Esophagus muscularis mucosa (tissue), 4 donors: Measurements from ENCODE around the gene LENG8. TPM values are rescaled to one million over a fixed set of nuclear protein-coding genes. Genes with fewer than 3 reads are reported as not detected.

Experiments used
- DNase-seq: peaks from one replicate; pipeline ENCODE4 v3.0.0-alpha.2; 2017; ENCODE audit errors: extremely low spot score
- H3K27ac ChIP-seq, 4 donors: fragments of 200-600 bp; sonication (generic); replicated peaks in 1 of 4; 1 replicate in 3 of 4; 2 replicates in 1 of 4; pipeline ENCODE4 v1.5.1; 2016 to 2019; ENCODE audit warnings: mild to moderate bottlenecking in 1 of 4
- H3K27me3 ChIP-seq, 4 donors: fragments of 200-600 bp; sonication (generic); one replicate each; pipeline versions ENCODE4 v1.5.1 to v1.6.0; 2016 to 2019
- H3K36me3 ChIP-seq, 4 donors: fragments of 200-600 bp; sonication (generic); one replicate each; pipeline ENCODE4 v1.5.1; 2016 to 2019
- H3K4me1 ChIP-seq, 4 donors: fragments of 200-600 bp; sonication (generic); one replicate each; pipeline ENCODE4 v1.5.1; 2016 to 2019
- H3K4me3 ChIP-seq, 4 donors: fragments of 200-600 bp; sonication (generic); 1 replicate in 2 of 4; 2 replicates in 2 of 4; pipeline ENCODE4 v1.5.1; 2016 to 2019; ENCODE audit warnings: mild to moderate bottlenecking in 4 of 4, moderate library complexity in 1 of 4
- H3K9me3 ChIP-seq, 4 donors: fragments of 200-600 bp; sonication (generic); 1 replicate in 3 of 4; 2 replicates in 1 of 4; pipeline ENCODE4 v1.5.1; 2016 to 2019
- CTCF ChIP-seq, 3 experiments: fragments of 200-600 bp in 2 of 3; fragments of 450-650 bp in 1 of 3; sonication (generic) in 2 of 3; IDR thresholded peaks; one replicate each; pipeline ENCODE4 v1.5.1; 2017 to 2019; ENCODE audit warnings: antibody characterized with exemption in 3 of 3, mild to moderate bottlenecking in 2 of 3, moderate library complexity in 1 of 3
- EP300 ChIP-seq: sonication (generic); formaldehyde crosslinking; IDR thresholded peaks from one replicate; pipeline ENCODE4 v1.6.1; 2017; ENCODE audit warnings: antibody characterized with exemption
- POLR2A ChIP-seq: fragments of 450-650 bp; IDR thresholded peaks from one replicate; pipeline ENCODE4 v1.6.1; 2017; ENCODE audit warnings: antibody characterized with exemption, moderate library complexity, mild to moderate bottlenecking, low read depth
- POLR2AphosphoS5 ChIP-seq, 2 donors: sonication (generic); formaldehyde crosslinking; IDR thresholded peaks; one replicate each; pipeline ENCODE4 v1.6.1; 2017; ENCODE audit warnings: antibody characterized with exemption in 2 of 2
- WGBS: methylation state at CpG from one replicate; pipeline ENCODE4 v1.1.5; 2018; 5-methylcytosine and 5-hydroxymethylcytosine counted together
- intact Hi-C: fragments of 100-400 bp; cut with DNase I; formaldehyde crosslinking; loops from one replicate; pipeline ENCODE4 v1.15.1; 2023
- total RNA-seq, 4 donors: library from RNA; depleted of rRNA; stranded (reverse); fragments of >200 nt; gene quantifications; one replicate each; pipeline versions ENCODE4 v1.1.0 to v1.2.1, GENCODE V29; 2016

LENG8 gene
- total RNA-seq, 4 donors from 2014 or later = 42.9 to 115 (median 72.2) TPM

GRCh38 chr19:54429176-54429495 lies 19.9 kb upstream of the LENG8 start:
- no peak for DNase-seq
- Histone ChIP-seq H3K27ac (no peak overlapping the region), H3K9me3 (no peaks in the 10 kb centered on the region), H3K4me3 (no peak overlapping the region), H3K27me3 (peaks cover 0 to 84% (median 32%) of the 10 kb centered on the region in 4 donors), H3K36me3 (no peaks in the 10 kb centered on the region), H3K4me1 (peaks cover 18 to 24% (median 21%) of the 10 kb centered on the region in 4 donors)
- 58% methylated on average over 8 of the region's 8 CpGs for WGBS
- TF ChIP-seq CTCF (IDR thresholded peaks at IDR 0.05) = no peak
- no peak for TF ChIP-seq EP300
- no peak for TF ChIP-seq POLR2A
- TF ChIP-seq POLR2AphosphoS5 (IDR thresholded peaks at IDR 0.05) = no peak
- intact Hi-C loops = no loop called here

GRCh38 chr19:54429545-54430227 lies 19.3 kb upstream of the LENG8 start:
- Histone ChIP-seq H3K4me1 (peaks cover 21 to 29% (median 26%) of the 10 kb centered on the region in 4 donors), H3K9me3 (no peaks in the 10 kb centered on the region), H3K4me3 (no peak overlapping the region), H3K27ac (no peak overlapping the region), H3K27me3 (peaks cover 0 to 79% (median 32%) of the 10 kb centered on the region in 4 donors), H3K36me3 (no peaks in the 10 kb centered on the region)
- intact Hi-C loops = no loop called here
- TF ChIP-seq POLR2AphosphoS5 (IDR thresholded peaks at IDR 0.05) (no peak), POLR2A (no peak), CTCF (IDR thresholded peaks at IDR 0.05) (no peak), EP300 (no peak)
- DNase-seq = no peak
- 32% methylated on average over 6 of the region's 13 CpGs for WGBS

GRCh38 chr19:54430306-54431254 lies 18.4 kb upstream of the LENG8 start:
- Histone ChIP-seq H3K9me3 (no peaks in the 10 kb centered on the region), H3K4me3 (peak overlapping the region; percentile 26 to 51 (median 36)), H3K27ac (no peak overlapping the region), H3K27me3 (peaks cover 0 to 70% (median 32%) of the 10 kb centered on the region in 4 donors), H3K4me1 (peaks cover 30 to 38% (median 35%) of the 10 kb centered on the region in 4 donors), H3K36me3 (no peaks in the 10 kb centered on the region)
- TF ChIP-seq POLR2A (no peak), POLR2AphosphoS5 (IDR thresholded peaks at IDR 0.05) (peak in 1 of 2 donors; percentile 29), CTCF (IDR thresholded peaks at IDR 0.05) (peak in 1 of 3 experiments; percentile 18)
- 3% methylated on average over 25 of the region's 43 CpGs for WGBS
- DNase-seq = no peak
- intact Hi-C loops = no loop called here

- Histone ChIP-seq H3K27me3 (peaks cover 0 to 62% (median 32%) of the 10 kb centered on the region in 4 donors), H3K27ac (no peak overlapping the region), H3K36me3 (no peaks in the 10 kb centered on the region), H3K9me3 (no peaks in the 10 kb centered on the region), H3K4me3 (peak overlapping the region in 3 of 4 donors; percentile 26 to 51 (median 37)), H3K4me1 (peaks cover 38 to 46% (median 43%) of the 10 kb centered on the region in 4 donors)
- no peak for TF ChIP-seq POLR2AphosphoS5 (IDR thresholded peaks at IDR 0.05)
- no peak for TF ChIP-seq POLR2A
- no peak for TF ChIP-seq CTCF (IDR thresholded peaks at IDR 0.05)
- no peak for TF ChIP-seq EP300
- 21% methylated on average over 11 of the region's 11 CpGs for WGBS
- intact Hi-C loops = no loop called here
- no peak for DNase-seq
Measured at GRCh38 chr19:54431255-54431838, 17.7 kb upstream of the LENG8 start.
